ENCODE measurements around the gene SLC12A3.

The SLC12A3 gene

DNA sequence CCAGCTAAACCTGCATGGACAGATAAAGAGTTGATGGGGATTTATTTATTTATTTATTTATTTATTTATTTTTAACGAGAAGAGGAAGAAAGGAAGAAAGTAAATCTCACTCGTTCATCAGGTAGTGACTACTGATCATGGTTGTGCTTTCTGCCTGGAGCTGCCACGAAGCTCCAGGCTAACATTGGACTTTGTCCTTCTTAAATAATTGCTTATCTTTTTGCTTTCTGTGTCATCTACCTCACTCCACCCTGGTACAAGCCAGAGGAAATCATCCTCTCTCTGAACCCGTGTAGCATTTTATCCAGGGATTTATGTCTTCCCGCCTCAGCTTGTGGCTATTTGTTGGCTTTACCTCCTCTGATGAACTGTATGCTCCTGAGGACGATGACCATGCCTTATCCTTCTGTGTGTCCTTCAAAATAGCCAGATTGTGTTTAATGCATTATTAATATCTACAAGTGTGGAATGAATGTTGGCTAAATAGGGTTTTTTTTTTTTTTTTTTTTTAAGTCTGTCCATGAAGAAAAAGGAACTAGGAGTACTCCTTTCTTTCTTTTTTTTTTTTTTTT is 8.0 kb upstream of the SLC12A3 start:
- peaks cover 13% of the 10 kb centered on the region for H3K4me1 ChIP-seq (ENCODE audit: insufficient read depth, low read length, poor library complexity, severe bottlenecking)
- H3K9me3 ChIP-seq (ENCODE audit: insufficient read depth, low read depth, low read length), result no peaks in the 10 kb centered on the region
- TF ChIP-seq CTCF (conservative IDR thresholded peaks at IDR 0.05; ENCODE audit: low read length) (no peak), EZH2phosphoT487 (IDR thresholded peaks at IDR 0.05; ENCODE audit: borderline replicate concordance) (no peak)
- H3F3A ChIP-seq (ENCODE audit: low read depth), result no peaks in the 10 kb centered on the region
- no peaks in the 10 kb centered on the region for H4K20me1 ChIP-seq (ENCODE audit: insufficient read depth, low read length, poor library complexity, severe bottlenecking)
- H3K9ac ChIP-seq (ENCODE audit: low read depth, low read length, poor library complexity, severe bottlenecking), result no peak overlapping the region
- H3K9me2 ChIP-seq (replicated peaks; ENCODE audit: low read depth, low read length), result no peaks in the 10 kb centered on the region
- no peaks in the 10 kb centered on the region for H3K27me3 ChIP-seq (ENCODE audit: insufficient read depth, low read length, poor library complexity, severe bottlenecking)
- no peaks in the 10 kb centered on the region for H3K79me2 ChIP-seq (ENCODE audit: insufficient read depth, low read length)
- H2AFZ ChIP-seq (ENCODE audit: low read length), result no peak overlapping the region
- no peak overlapping the region for H3K4me2 ChIP-seq (ENCODE audit: low read depth, low read length, poor library complexity, severe bottlenecking)
- no peaks in the 10 kb centered on the region for H3K36me3 ChIP-seq (ENCODE audit: insufficient read depth, low read length)
- H3K4me3 ChIP-seq (ENCODE audit: low read length, poor library complexity, severe bottlenecking), result no peak overlapping the region

DNA sequence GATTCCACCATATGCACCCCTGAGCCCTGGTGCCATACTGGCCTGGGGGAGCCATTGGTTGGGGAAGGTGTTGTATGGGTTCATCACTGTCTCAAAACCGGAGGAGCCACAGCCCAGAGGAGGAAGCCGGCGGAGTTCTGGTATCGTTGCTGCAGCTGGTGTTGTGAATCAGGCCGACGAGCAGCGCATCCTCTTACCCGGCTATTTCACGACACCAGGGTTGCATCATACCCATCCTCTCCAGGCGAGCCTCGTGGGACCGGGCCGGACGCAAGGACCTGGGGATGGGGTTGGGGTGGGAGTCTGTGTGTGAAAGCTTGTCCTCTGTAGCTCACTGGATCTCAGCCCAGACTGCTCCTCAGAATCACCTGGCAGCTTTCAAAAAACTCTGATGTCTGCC is 6.6 kb upstream of the SLC12A3 start:
- Histone ChIP-seq H3K4me2 (ENCODE audit: low read depth, low read length, poor library complexity, severe bottlenecking) (no peak overlapping the region), H3K9ac (ENCODE audit: low read depth, low read length, poor library complexity, severe bottlenecking) (no peak overlapping the region), H3K4me1 (ENCODE audit: insufficient read depth, low read length, poor library complexity, severe bottlenecking) (peaks cover 28% of the 10 kb centered on the region), H3F3A (ENCODE audit: low read depth) (no peaks in the 10 kb centered on the region), H2AFZ (ENCODE audit: low read length) (no peak overlapping the region), H3K36me3 (ENCODE audit: insufficient read depth, low read length) (no peaks in the 10 kb centered on the region), H3K9me2 (replicated peaks; ENCODE audit: low read depth, low read length) (no peaks in the 10 kb centered on the region), H4K20me1 (ENCODE audit: insufficient read depth, low read length, poor library complexity, severe bottlenecking) (no peaks in the 10 kb centered on the region), H3K27me3 (ENCODE audit: insufficient read depth, low read length, poor library complexity, severe bottlenecking) (no peaks in the 10 kb centered on the region), H3K9me3 (ENCODE audit: insufficient read depth, low read depth, low read length) (no peaks in the 10 kb centered on the region), H3K79me2 (ENCODE audit: insufficient read depth, low read length) (no peaks in the 10 kb centered on the region), H3K4me3 (ENCODE audit: low read length, poor library complexity, severe bottlenecking) (no peak overlapping the region)
- no peak for TF ChIP-seq CTCF (conservative IDR thresholded peaks at IDR 0.05; ENCODE audit: low read length)
- TF ChIP-seq EZH2phosphoT487 (IDR thresholded peaks at IDR 0.05; ENCODE audit: borderline replicate concordance), result no peak

GRCh38 chr16:56859636-56860035 is 5.4 kb upstream of the SLC12A3 start:
- no peaks in the 10 kb centered on the region for H3K79me2 ChIP-seq (ENCODE audit: insufficient read depth, low read length)
- no peaks in the 10 kb centered on the region for H3F3A ChIP-seq (ENCODE audit: low read depth)
- TF ChIP-seq EZH2phosphoT487 (IDR thresholded peaks at IDR 0.05; ENCODE audit: borderline replicate concordance) (no peak), CTCF (conservative IDR thresholded peaks at IDR 0.05; ENCODE audit: low read length) (no peak)
- no peak overlapping the region for H2AFZ ChIP-seq (ENCODE audit: low read length)
- no peak overlapping the region for H3K4me3 ChIP-seq (ENCODE audit: low read length, poor library complexity, severe bottlenecking)
- H3K9me2 ChIP-seq (replicated peaks; ENCODE audit: low read depth, low read length), result no peaks in the 10 kb centered on the region
- H3K36me3 ChIP-seq (ENCODE audit: insufficient read depth, low read length), result no peaks in the 10 kb centered on the region
- no peaks in the 10 kb centered on the region for H4K20me1 ChIP-seq (ENCODE audit: insufficient read depth, low read length, poor library complexity, severe bottlenecking)
- H3K9ac ChIP-seq (ENCODE audit: low read depth, low read length, poor library complexity, severe bottlenecking), result no peak overlapping the region
- H3K9me3 ChIP-seq (ENCODE audit: insufficient read depth, low read depth, low read length), result no peaks in the 10 kb centered on the region
- H3K27me3 ChIP-seq (ENCODE audit: insufficient read depth, low read length, poor library complexity, severe bottlenecking), result no peaks in the 10 kb centered on the region
- no peak overlapping the region for H3K4me2 ChIP-seq (ENCODE audit: low read depth, low read length, poor library complexity, severe bottlenecking)
- peaks cover 30% of the 10 kb centered on the region for H3K4me1 ChIP-seq (ENCODE audit: insufficient read depth, low read length, poor library complexity, severe bottlenecking)
